ENCODE results near the gene BTN1A1.

DNA sequence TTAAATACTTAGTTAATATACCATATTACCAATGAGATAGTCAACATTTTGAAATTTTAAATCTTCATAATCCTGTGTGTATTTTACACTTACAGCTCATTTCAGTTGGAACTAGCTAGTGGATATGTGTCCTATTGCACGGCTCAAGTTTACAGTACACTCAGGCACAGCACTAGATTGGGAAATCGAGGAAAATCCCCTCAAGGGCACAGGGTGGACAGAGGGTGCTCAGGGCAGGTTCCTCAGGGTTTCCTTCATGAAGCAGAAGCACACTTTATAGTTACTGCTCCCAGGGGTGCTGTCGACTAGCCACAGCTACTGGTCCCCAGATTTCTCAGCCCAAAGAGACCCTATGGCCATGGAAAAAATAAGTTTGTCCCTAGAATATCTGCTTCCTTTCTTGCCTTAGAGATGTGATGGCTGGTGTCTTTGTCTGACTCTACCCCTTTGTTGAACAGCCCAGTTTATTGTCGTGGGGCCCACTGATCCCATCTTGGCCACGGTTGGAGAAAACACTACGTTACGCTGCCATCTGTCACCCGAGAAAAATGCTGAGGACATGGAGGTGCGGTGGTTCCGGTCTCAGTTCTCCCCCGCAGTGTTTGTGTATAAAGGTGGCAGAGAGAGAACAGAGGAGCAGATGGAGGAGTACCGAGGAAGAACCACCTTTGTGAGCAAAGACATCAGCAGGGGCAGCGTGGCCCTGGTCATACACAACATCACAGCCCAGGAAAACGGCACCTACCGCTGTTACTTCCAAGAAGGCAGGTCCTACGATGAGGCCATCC lies 40.9 kb upstream of the BTN1A1 start:
- TF ChIP-seq, protein P1, sequence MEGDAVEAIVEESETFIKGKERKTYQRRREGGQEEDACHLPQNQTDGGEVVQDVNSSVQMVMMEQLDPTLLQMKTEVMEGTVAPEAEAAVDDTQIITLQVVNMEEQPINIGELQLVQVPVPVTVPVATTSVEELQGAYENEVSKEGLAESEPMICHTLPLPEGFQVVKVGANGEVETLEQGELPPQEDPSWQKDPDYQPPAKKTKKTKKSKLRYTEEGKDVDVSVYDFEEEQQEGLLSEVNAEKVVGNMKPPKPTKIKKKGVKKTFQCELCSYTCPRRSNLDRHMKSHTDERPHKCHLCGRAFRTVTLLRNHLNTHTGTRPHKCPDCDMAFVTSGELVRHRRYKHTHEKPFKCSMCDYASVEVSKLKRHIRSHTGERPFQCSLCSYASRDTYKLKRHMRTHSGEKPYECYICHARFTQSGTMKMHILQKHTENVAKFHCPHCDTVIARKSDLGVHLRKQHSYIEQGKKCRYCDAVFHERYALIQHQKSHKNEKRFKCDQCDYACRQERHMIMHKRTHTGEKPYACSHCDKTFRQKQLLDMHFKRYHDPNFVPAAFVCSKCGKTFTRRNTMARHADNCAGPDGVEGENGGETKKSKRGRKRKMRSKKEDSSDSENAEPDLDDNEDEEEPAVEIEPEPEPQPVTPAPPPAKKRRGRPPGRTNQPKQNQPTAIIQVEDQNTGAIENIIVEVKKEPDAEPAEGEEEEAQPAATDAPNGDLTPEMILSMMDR (IDR thresholded peaks at IDR 0.05; ENCODE audit: low read length): no peak
- no peak for TF ChIP-seq EZH2 (optimal IDR thresholded peaks at IDR 0.05; ENCODE audit: low read depth, low read length)

All from MM.1S (cell line).